ENCODE data around the gene NT5M.

The NT5M gene

DNA sequence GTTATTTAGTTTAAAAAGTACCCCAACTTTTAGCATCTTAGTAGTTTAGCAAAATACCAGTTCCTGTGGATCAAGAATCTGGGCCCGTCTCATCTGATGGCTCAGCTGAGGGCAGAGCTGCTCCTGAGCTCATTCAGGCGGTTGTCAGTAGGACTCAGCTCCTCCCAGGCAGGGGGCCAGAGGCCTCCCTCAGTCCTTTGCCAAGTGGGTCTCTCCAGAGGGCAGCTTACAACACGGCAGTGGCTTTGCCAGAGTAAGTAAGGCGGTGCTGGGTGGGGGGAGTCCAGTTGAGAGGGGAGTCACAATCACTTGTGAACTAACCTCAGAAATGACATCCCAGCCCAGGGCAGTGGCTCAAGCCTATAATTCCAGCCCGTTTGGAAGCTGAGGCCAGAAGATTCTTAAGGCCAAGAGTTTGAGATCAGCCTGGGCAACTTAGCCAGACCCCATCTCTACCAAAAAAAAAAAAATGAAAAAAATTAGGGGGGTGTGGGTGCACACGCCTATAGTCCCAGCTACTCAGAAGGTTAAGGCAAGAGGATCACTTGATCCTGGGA, 92.2 kb downstream of the NT5M start:
- DNase-seq (ENCODE audit: low read depth): no peak

- no peak for DNase-seq (ENCODE audit: low read depth)
Measured at GRCh38 chr17:17395885-17396284, 92.7 kb downstream of the NT5M start.

Data from activated T-cell treated with anti-CD3 and anti-CD28 coated beads for 24 hours (primary cell).